Glutamatergic neuron (in vitro differentiated cells): ENCODE data around the gene PSMF1. TPM values are rescaled to one million over a fixed set of nuclear protein-coding genes. Genes with fewer than 3 reads are reported as not detected.

Experiments used
- DNase-seq: peaks from one replicate; pipeline ENCODE4 v3.0.0; 2022
- H3K27ac Mint-ChIP-seq: one replicate; pipeline ENCODE4 v1.8.0; 2020; ENCODE audit warnings: mild to moderate bottlenecking, mixed read lengths, inconsistent platforms; ENCODE audit not compliant: unreplicated experiment
- H3K27me3 Mint-ChIP-seq: one replicate; pipeline ENCODE4 v1.8.0; 2020; ENCODE audit warnings: mild to moderate bottlenecking, moderate library complexity, mixed read lengths, inconsistent platforms; ENCODE audit not compliant: unreplicated experiment
- H3K36me3 Mint-ChIP-seq: one replicate; pipeline ENCODE4 v1.8.0; 2020; ENCODE audit warnings: mild to moderate bottlenecking, mixed read lengths, inconsistent platforms; ENCODE audit not compliant: unreplicated experiment
- H3K4me1 Mint-ChIP-seq: one replicate; pipeline ENCODE4 v1.8.0; 2020; ENCODE audit warnings: mild to moderate bottlenecking, low read depth, mixed read lengths, inconsistent platforms; ENCODE audit not compliant: unreplicated experiment
- H3K4me3 Mint-ChIP-seq: one replicate; pipeline ENCODE4 v1.8.0; 2020; ENCODE audit warnings: mild to moderate bottlenecking, mixed read lengths, inconsistent platforms; ENCODE audit not compliant: unreplicated experiment
- H3K9me3 Mint-ChIP-seq: one replicate; pipeline ENCODE4 v1.8.0; 2020; ENCODE audit warnings: mild to moderate bottlenecking, moderate library complexity, mixed read lengths, inconsistent platforms; ENCODE audit not compliant: unreplicated experiment
- total RNA-seq: library from RNA; stranded (reverse); fragmentation: NEBNext Ultra II Directional; extraction: Animal tissue kit (Norgen Biotek cat#: 25700); gene quantifications from one replicate; pipeline ENCODE4 v1.2.1, GENCODE V29; 2021; ENCODE audit not compliant: unreplicated experiment
- TF ChIP-seq, protein P1 (sequence below): fragments of 200-600 bp; sonication (generic); IDR thresholded peaks from one replicate; pipeline ENCODE4 v1.5.0; 2021; ENCODE audit not compliant: partially characterized antibody, unreplicated experiment

Gene PSMF1
- total RNA-seq, 1 donor from 2014 or later = 241 TPM

DNA sequence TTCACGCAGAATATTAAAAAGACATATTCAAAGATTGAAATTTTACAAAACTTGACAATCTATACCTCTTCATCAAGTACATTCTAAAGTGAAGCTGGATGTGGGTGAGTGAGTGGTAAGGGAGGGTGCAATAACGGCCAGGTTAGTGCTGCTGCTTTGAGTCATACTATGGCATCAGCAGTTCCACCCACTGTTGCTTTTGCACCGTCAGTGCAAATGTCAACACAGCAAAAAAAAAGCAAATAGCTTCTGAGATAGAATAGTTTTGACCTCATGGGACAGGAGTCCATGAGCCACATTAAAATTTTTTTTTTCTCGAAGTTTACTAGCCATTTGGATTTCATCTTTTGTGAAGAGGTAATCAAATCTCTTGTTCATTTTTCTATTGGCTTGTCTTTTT, 31.8 kb downstream of the PSMF1 start:
- Mint-ChIP-seq H3K36me3 (no peaks in the 10 kb centered on the region), H3K27ac (no peak overlapping the region), H3K4me1 (peaks cover 4% of the 10 kb centered on the region), H3K9me3 (peaks cover 2% of the 10 kb centered on the region), H3K4me3 (no peak overlapping the region), H3K27me3 (no peaks in the 10 kb centered on the region)
- DNase-seq = no peak
- TF ChIP-seq, protein P1, sequence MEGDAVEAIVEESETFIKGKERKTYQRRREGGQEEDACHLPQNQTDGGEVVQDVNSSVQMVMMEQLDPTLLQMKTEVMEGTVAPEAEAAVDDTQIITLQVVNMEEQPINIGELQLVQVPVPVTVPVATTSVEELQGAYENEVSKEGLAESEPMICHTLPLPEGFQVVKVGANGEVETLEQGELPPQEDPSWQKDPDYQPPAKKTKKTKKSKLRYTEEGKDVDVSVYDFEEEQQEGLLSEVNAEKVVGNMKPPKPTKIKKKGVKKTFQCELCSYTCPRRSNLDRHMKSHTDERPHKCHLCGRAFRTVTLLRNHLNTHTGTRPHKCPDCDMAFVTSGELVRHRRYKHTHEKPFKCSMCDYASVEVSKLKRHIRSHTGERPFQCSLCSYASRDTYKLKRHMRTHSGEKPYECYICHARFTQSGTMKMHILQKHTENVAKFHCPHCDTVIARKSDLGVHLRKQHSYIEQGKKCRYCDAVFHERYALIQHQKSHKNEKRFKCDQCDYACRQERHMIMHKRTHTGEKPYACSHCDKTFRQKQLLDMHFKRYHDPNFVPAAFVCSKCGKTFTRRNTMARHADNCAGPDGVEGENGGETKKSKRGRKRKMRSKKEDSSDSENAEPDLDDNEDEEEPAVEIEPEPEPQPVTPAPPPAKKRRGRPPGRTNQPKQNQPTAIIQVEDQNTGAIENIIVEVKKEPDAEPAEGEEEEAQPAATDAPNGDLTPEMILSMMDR = no peak

DNA sequence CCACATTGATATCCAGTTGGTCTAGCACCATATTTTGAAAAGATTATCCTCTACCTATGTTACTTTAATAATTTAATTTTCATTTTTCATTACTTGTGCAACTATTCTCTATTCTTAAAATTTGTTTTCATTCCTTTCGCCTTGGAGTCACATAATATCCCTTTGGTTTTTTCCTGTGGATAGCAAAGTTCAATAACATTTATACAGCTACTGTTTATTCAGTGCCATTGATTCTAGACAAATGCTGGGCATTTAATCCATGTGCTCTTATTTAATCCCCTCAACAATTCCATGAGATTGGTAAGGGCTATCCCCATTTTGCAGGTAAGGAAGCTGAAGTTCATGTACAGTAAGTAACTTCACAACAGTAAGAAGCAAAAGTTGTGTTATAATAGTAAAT, 32.6 kb downstream of the PSMF1 start:
- Mint-ChIP-seq H3K4me1 (peaks cover 4% of the 10 kb centered on the region), H3K4me3 (no peak overlapping the region), H3K36me3 (no peaks in the 10 kb centered on the region), H3K27me3 (no peaks in the 10 kb centered on the region), H3K9me3 (peaks cover 2% of the 10 kb centered on the region), H3K27ac (no peak overlapping the region)
- TF ChIP-seq, protein P1 = no peak
- DNase-seq = no peak

DNA sequence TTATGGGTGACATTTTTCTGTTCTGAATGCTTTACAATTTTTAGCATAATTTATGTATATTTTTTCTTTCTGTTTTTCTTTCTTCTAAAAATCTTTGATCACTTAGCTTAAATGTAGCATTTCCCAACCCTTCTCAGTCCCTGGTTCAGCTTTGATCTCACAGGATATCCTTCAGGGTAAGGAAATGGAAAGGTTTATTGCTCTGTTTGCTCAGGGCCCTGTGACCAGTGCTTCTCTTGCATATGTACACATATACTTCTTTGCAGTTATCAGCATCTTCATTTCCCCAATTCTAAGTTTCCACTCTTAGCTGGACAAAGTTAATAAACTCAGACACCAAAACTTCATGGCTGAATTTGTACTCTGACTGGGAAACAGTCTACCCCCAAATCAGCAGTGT, 35.8 kb downstream of the PSMF1 start:
- H3K9me3 Mint-ChIP-seq = no peaks in the 10 kb centered on the region
- no peak overlapping the region for H3K4me3 Mint-ChIP-seq
- H3K27me3 Mint-ChIP-seq = no peaks in the 10 kb centered on the region
- H3K36me3 Mint-ChIP-seq = no peaks in the 10 kb centered on the region
- peaks cover 4% of the 10 kb centered on the region for H3K4me1 Mint-ChIP-seq
- H3K27ac Mint-ChIP-seq = no peak overlapping the region
- DNase-seq = no peak
- TF ChIP-seq, protein P1 = no peak

DNA sequence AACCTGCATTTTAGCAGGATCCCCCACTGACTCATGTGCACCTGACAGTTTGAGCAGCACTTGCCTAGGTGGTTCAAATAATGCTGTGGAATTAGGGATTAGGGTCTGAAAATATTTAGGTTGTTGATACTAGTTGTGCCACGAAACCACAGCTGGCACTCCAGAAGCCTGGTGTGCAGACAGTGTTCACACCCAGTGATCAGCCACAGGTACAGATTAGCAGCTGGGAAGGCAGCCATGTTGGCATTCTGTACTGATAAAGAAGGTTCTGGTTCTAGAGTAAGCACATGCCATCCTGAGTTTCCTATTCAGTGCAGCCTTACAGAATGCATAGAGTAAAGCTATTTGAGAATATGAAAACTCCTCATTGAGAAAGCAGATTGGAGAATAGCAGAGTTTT, 36.3 kb downstream of the PSMF1 start:
- no peaks in the 10 kb centered on the region for H3K9me3 Mint-ChIP-seq
- H3K4me3 Mint-ChIP-seq = no peak overlapping the region
- DNase-seq = no peak
- H3K27ac Mint-ChIP-seq = no peak overlapping the region
- no peaks in the 10 kb centered on the region for H3K36me3 Mint-ChIP-seq
- TF ChIP-seq, protein P1 = no peak
- peaks cover 4% of the 10 kb centered on the region for H3K4me1 Mint-ChIP-seq
- peaks cover under 1% of the 10 kb centered on the region for H3K27me3 Mint-ChIP-seq

DNA sequence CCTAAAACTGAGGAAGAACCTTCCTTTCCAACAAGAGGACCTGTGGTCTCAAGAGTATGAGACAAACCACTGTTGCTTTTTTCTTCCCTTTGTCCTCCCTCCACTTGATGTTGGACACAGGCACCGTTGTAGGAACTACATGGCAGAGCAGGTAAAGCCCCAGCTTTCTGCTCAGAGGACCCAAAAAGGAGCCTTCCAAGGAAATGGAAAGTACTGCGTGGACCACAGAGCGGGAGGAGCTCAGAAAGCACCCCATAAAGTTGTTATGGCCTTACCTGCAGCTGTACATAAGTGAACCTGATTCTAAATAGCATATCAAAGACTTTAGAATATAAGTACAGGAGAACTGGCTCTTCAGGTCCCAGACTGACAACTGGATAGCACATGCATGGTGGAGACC, 36.9 kb downstream of the PSMF1 start:
- TF ChIP-seq, protein P1 = no peak
- no peak overlapping the region for H3K27ac Mint-ChIP-seq
- no peaks in the 10 kb centered on the region for H3K9me3 Mint-ChIP-seq
- DNase-seq = no peak
- H3K27me3 Mint-ChIP-seq = peaks cover 2% of the 10 kb centered on the region
- peaks cover 4% of the 10 kb centered on the region for H3K4me1 Mint-ChIP-seq
- H3K36me3 Mint-ChIP-seq = no peaks in the 10 kb centered on the region
- H3K4me3 Mint-ChIP-seq = no peak overlapping the region
